HEK293 (cell line): Measurements from ENCODE around the gene KLRC3.
"Not testable (repeated sequence)": the region's sequence is repeated elsewhere in the genome, so short reads cannot be mapped to it uniquely, and the experiment has no call there.

Experiments
- CTCF ChIA-PET: fragments of 350-600 bp; formaldehyde crosslinking; extraction: SDS; loops from one replicate; lab custom pipeline; 2021; ENCODE audit warnings: antibody characterized with exemption; lab: Yijun Ruan, JAX
- POLR2A ChIA-PET: fragments of 300-600 bp; formaldehyde crosslinking; extraction: SDS; loops from one replicate; lab custom pipeline; 2020; ENCODE audit warnings: antibody characterized with exemption, inconsistent platforms; lab: Yijun Ruan, JAX
- H3K27ac ChIP-seq: fragments of 200-500 bp; sonication (Bioruptor generic); 2 replicates; pipeline ENCODE4 v1.5.1; 2014; ENCODE audit warnings: low read depth, low read length, control low read depth, inconsistent platforms; ENCODE audit errors: extremely low read depth
- H3K36me3 ChIP-seq, 2 experiments: fragments of 200-500 bp in 1 of 2; sonication (Bioruptor generic) in 1 of 2; 1 replicate in 1 of 2; 2 replicates in 1 of 2; pipeline ENCODE4 v1.5.1; 2014 to 2017; ENCODE audit warnings: inconsistent platforms in 2 of 2, low read length in 2 of 2; ENCODE audit not compliant: control insufficient read depth in 2 of 2, insufficient read depth in 1 of 2
- H3K4me1 ChIP-seq: fragments of 200-500 bp; sonication (Bioruptor generic); 2 replicates; pipeline ENCODE4 v1.5.1; 2014; ENCODE audit warnings: mild to moderate bottlenecking, low read length, inconsistent platforms; ENCODE audit not compliant: control insufficient read depth, insufficient read depth
- H3K4me3 ChIP-seq: 2 replicates; pipeline ENCODE4 v1.5.1; 2011; ENCODE audit warnings: low read depth, mild to moderate bottlenecking, control low read depth, low read length, moderate library complexity
- H3K9me3 ChIP-seq: fragments of 200-500 bp; sonication (Bioruptor generic); 2 replicates; pipeline ENCODE4 v1.5.1; 2014; ENCODE audit warnings: low read depth, low read length, inconsistent platforms; ENCODE audit not compliant: control insufficient read depth, insufficient read depth
- GLI2 ChIP-seq: fragments of 450-650 bp; formaldehyde crosslinking; IDR thresholded peaks from 2 replicates; pipeline ENCODE4; 2017; ENCODE audit warnings: missing biosample characterization, missing genetic modification characterization, low read depth, borderline replicate concordance
- PATZ1 ChIP-seq: fragments of 450-650 bp; formaldehyde crosslinking; IDR thresholded peaks from 2 replicates; pipeline ENCODE4 v1.5.1; 2016; ENCODE audit warnings: missing biosample characterization, missing genetic modification characterization
- PRDM6 ChIP-seq: fragments of 450-650 bp; formaldehyde crosslinking; IDR thresholded peaks from 2 replicates; pipeline ENCODE4 v1.5.1; 2017; ENCODE audit warnings: missing biosample characterization, missing genetic modification characterization
- SETDB1 ChIP-seq: IDR thresholded peaks from one replicate; pipeline ENCODE4 v1.6.1; 2017; ENCODE audit warnings: mild to moderate bottlenecking, low read length, moderate library complexity, mixed read lengths; ENCODE audit not compliant: insufficient read length
- YY1 ChIP-seq: fragments of 450-650 bp; formaldehyde crosslinking; IDR thresholded peaks from 2 replicates; pipeline ENCODE4 v1.5.1; 2018; ENCODE audit warnings: missing biosample characterization, missing genetic modification characterization
- ZIC2 ChIP-seq: fragments of 450-650 bp; formaldehyde crosslinking; IDR thresholded peaks from 2 replicates; pipeline ENCODE4 v1.5.1; 2016; ENCODE audit warnings: missing biosample characterization, missing genetic modification characterization
- ZNF202 ChIP-seq: fragments of 450-650 bp; formaldehyde crosslinking; IDR thresholded peaks from 2 replicates; pipeline ENCODE4 v1.5.1; 2016; ENCODE audit warnings: missing biosample characterization, missing genetic modification characterization, borderline replicate concordance
- ZNF214 ChIP-seq: fragments of 450-650 bp; formaldehyde crosslinking; IDR thresholded peaks from 2 replicates; pipeline ENCODE4 v1.5.1; 2017; ENCODE audit warnings: missing biosample characterization, mild to moderate bottlenecking, missing genetic modification characterization, borderline replicate concordance
- ZNF362 ChIP-seq: fragments of 450-650 bp; formaldehyde crosslinking; IDR thresholded peaks from 2 replicates; pipeline ENCODE4 v1.5.1; 2016; ENCODE audit warnings: missing biosample characterization, missing genetic modification characterization
- ZNF366 ChIP-seq: fragments of 450-650 bp; formaldehyde crosslinking; conservative IDR thresholded peaks from 2 replicates; pipeline ENCODE4 v1.5.1; 2016; ENCODE audit warnings: missing biosample characterization, missing genetic modification characterization
- ZNF394 ChIP-seq: fragments of 450-650 bp; formaldehyde crosslinking; IDR thresholded peaks from 2 replicates; pipeline ENCODE4 v1.5.1; 2016; ENCODE audit warnings: missing biosample characterization, missing genetic modification characterization, mild to moderate bottlenecking, moderate library complexity, borderline replicate concordance
- ZNF398 ChIP-seq: fragments of 450-650 bp; formaldehyde crosslinking; IDR thresholded peaks from 2 replicates; pipeline ENCODE4 v1.5.1; 2017; ENCODE audit warnings: missing biosample characterization, missing genetic modification characterization
- ZNF433 ChIP-seq: fragments of 450-650 bp; formaldehyde crosslinking; IDR thresholded peaks from 2 replicates; pipeline ENCODE4 v1.5.1; 2016; ENCODE audit warnings: missing biosample characterization, missing genetic modification characterization, low read depth
- ZNF473 ChIP-seq: fragments of 450-650 bp; formaldehyde crosslinking; IDR thresholded peaks from 2 replicates; pipeline ENCODE4 v1.5.1; 2017; ENCODE audit warnings: missing biosample characterization, missing genetic modification characterization
- ZNF513 ChIP-seq: fragments of 450-650 bp; IDR thresholded peaks from 2 replicates; pipeline ENCODE4 v1.5.1; 2018; ENCODE audit warnings: missing biosample characterization, missing genetic modification characterization
- ZNF580 ChIP-seq: fragments of 450-650 bp; formaldehyde crosslinking; IDR thresholded peaks from 2 replicates; pipeline ENCODE4 v1.5.1; 2016; ENCODE audit warnings: missing biosample characterization, missing genetic modification characterization
- ZNF600 ChIP-seq: fragments of 450-650 bp; formaldehyde crosslinking; IDR thresholded peaks from 2 replicates; pipeline ENCODE4 v1.5.1; 2016; ENCODE audit warnings: missing biosample characterization, missing genetic modification characterization
- ZNF660 ChIP-seq: fragments of 450-650 bp; IDR thresholded peaks from 2 replicates; pipeline ENCODE4 v1.5.1; 2018; ENCODE audit warnings: missing biosample characterization, mild to moderate bottlenecking, missing genetic modification characterization
- ZNF843 ChIP-seq: fragments of 450-650 bp; formaldehyde crosslinking; IDR thresholded peaks from 2 replicates; pipeline ENCODE4 v1.5.1; 2016; ENCODE audit warnings: missing biosample characterization, missing genetic modification characterization

Gene KLRC3

GRCh38 chr12:10392394-10392930, 27.9 kb downstream of the KLRC3 start (continued):
- TF ChIP-seq SETDB1 (no peak), ZNF600 (tag by site-specific recombination) (0 out of 2 replicates have a peak, but pooled peaks have one; percentile 45), ZNF394 (0 out of 2 replicates have a peak, but pooled peaks have one; percentile 24), ZNF366 (tag by site-specific recombination) (peak; percentile 64), ZNF202 (no peak), ZNF580 (tag by site-specific recombination) (0 out of 2 replicates have a peak, but pooled peaks have one; percentile 32), PATZ1 (tag by site-specific recombination) (no peak; the same call in 1 of the 2 replicates), PRDM6 (tag by site-specific recombination) (peak; percentile 78), ZNF843 (tag by site-specific recombination) (peak; percentile 61; the same call in 1 of the 2 replicates), ZIC2 (tag by site-specific recombination) (peak; percentile 51)

GRCh38 chr12:10390991-10391390, 29.4 kb downstream of the KLRC3 start:
- H3K9me3 ChIP-seq, POLR2A ChIA-PET, H3K4me3 ChIP-seq, H3K27ac ChIP-seq, H3K36me3 ChIP-seq: not testable (repeated sequence)
- CTCF ChIA-PET, result interaction anchor here (1.3 kb wide), 1 partner anchor 25 kb away, joined by 6 read pairs; no protein-coding TSS in a partner anchor
- 0 out of 2 replicates have a peak, but pooled peaks have one; percentile 48 for TF ChIP-seq ZNF362 (tag by site-specific recombination)
- peaks cover 22% of the 10 kb centered on the region for H3K4me1 ChIP-seq

GRCh38 chr12:10389904-10390303, 30.5 kb downstream of the KLRC3 start, which contains the start of gene KLRK1:
Gene KLRK1, minus strand, starts transcription at chr12:10390041. Its CDS starts 1,231 bp downstream, at chr12:10388810.
- no peak within 1 kb of the TSS for H3K27ac ChIP-seq
- ChIA-PET CTCF (interaction anchor here (0.7 to 0.8 kb wide), 2 partner anchors 24 to 99 kb away, joined by 3 read pairs; no protein-coding TSS in a partner anchor), POLR2A (no interaction called here)
- H3K4me1 ChIP-seq, result peaks cover 22% of the 10 kb centered on the region
- H3K9me3 ChIP-seq, result no peaks in the 10 kb centered on the region
- H3K36me3 ChIP-seq, result no peaks in the 10 kb centered on the region
- no peak within 1 kb of the TSS for H3K4me3 ChIP-seq
- TF ChIP-seq ZNF580 (tag by site-specific recombination), result no peak
- no peak for TF ChIP-seq ZNF473 (tag by site-specific recombination)
- no peak for TF ChIP-seq ZNF513
- no peak for TF ChIP-seq ZNF660 (tag by site-specific recombination)
- TF ChIP-seq ZNF214 (tag by site-specific recombination), result no peak
- no peak for TF ChIP-seq ZNF398 (tag by site-specific recombination)
- no peak for TF ChIP-seq PRDM6 (tag by site-specific recombination)
- no peak for TF ChIP-seq YY1 (tag by site-specific recombination)
- no peak for TF ChIP-seq GLI2
- no peak for TF ChIP-seq ZNF433 (tag by site-specific recombination)
